WERI-Rb-1 (cell line): ENCODE results near the gene STRN3.
"Not testable (repeated sequence)": the region's sequence is repeated elsewhere in the genome, so short reads cannot be mapped to it uniquely, and the experiment has no call there.

Source experiments
- DNase-seq: peaks from one replicate; pipeline ENCODE4 v3.0.0-alpha.2; 2020
- H3K27ac ChIP-seq: fragments of 250-450 bp; sonication (Bioruptor Pico); 2 replicates; pipeline ENCODE4 v1.5.1; 2020; ENCODE audit warnings: mild to moderate bottlenecking, moderate library complexity
- H3K27me3 ChIP-seq: fragments of 250-450 bp; sonication (Bioruptor Pico); 2 replicates; pipeline ENCODE4 v1.5.1; 2021; ENCODE audit warnings: mild to moderate bottlenecking, low read depth, moderate library complexity; ENCODE audit not compliant: insufficient read depth, severe bottlenecking
- H3K36me3 ChIP-seq: fragments of 250-450 bp; sonication (Bioruptor Pico); 2 replicates; pipeline ENCODE4 v1.5.1; 2020; ENCODE audit warnings: mild to moderate bottlenecking, moderate library complexity
- H3K4me3 ChIP-seq: 2 replicates; pipeline ENCODE4 v1.5.1; 2011; ENCODE audit warnings: low read depth, mild to moderate bottlenecking, control low read depth, low read length
- H3K9me3 ChIP-seq: fragments of 250-450 bp; sonication (Bioruptor Pico); 2 replicates; pipeline ENCODE4 v1.5.1; 2021; ENCODE audit warnings: mild to moderate bottlenecking, moderate library complexity; ENCODE audit not compliant: severe bottlenecking
- CTCF ChIP-seq: IDR thresholded peaks from 2 replicates; pipeline ENCODE4 v1.5.1; 2011; ENCODE audit warnings: low read depth, mild to moderate bottlenecking, control low read depth, inconsistent platforms, low read length

Gene STRN3

GRCh38 chr14:31013841-31014240 lies 12.3 kb downstream of the STRN3 start:
- no peaks in the 10 kb centered on the region for H3K27me3 ChIP-seq
- no peak for TF ChIP-seq CTCF
- no peaks in the 10 kb centered on the region for H3K9me3 ChIP-seq
- H3K27ac ChIP-seq, result no peak overlapping the region
- H3K4me3 ChIP-seq, result no peak overlapping the region
- no peak for DNase-seq
- H3K36me3 ChIP-seq, result peaks cover 13% of the 10 kb centered on the region

DNA sequence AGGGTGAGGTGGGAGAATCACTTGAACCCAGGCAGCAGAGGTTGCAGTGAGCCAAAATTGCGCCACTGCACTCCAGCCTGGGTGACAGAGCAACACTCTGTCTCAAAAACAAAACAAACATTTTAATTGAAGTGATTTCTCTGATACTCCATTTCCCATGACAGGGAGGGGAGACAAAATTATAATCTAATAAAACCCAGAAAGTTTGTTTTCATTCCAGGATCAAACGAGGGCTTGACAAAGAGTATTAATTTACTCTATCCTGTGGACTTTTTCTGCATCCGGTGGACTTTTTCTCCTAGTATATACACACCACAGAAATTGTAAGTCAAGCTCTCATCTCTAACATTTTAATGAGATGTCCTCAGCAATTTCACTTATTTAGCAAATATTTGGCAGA lies 15.2 kb downstream of the STRN3 start:
- no peaks in the 10 kb centered on the region for H3K27me3 ChIP-seq
- DNase-seq, result no peak
- TF ChIP-seq CTCF, result no peak
- peaks cover 8% of the 10 kb centered on the region for H3K36me3 ChIP-seq
- no peaks in the 10 kb centered on the region for H3K9me3 ChIP-seq
- no peak overlapping the region for H3K4me3 ChIP-seq
- H3K27ac ChIP-seq, result no peak overlapping the region

GRCh38 chr14:31009836-31010574 lies 16.2 kb downstream of the STRN3 start:
- DNase-seq, result no peak
- Histone ChIP-seq H3K27ac (no peak overlapping the region), H3K36me3 (peaks cover 15% of the 10 kb centered on the region), H3K4me3 (no peak overlapping the region), H3K27me3 (no peaks in the 10 kb centered on the region), H3K9me3 (no peaks in the 10 kb centered on the region)
- TF ChIP-seq CTCF, result no peak

- no peak overlapping the region for H3K4me3 ChIP-seq
- H3K36me3 ChIP-seq, result peaks cover 17% of the 10 kb centered on the region
- no peaks in the 10 kb centered on the region for H3K27me3 ChIP-seq
- no peak overlapping the region for H3K27ac ChIP-seq
- no peaks in the 10 kb centered on the region for H3K9me3 ChIP-seq
- TF ChIP-seq CTCF, result no peak
- DNase-seq, result no peak
Measured at GRCh38 chr14:31006703-31007102, 19.5 kb downstream of the STRN3 start.

- H3K9me3 ChIP-seq, H3K27ac ChIP-seq, DNase-seq, H3K4me3 ChIP-seq, H3K27me3 ChIP-seq: not testable (repeated sequence)
- peaks cover 16% of the 10 kb centered on the region for H3K36me3 ChIP-seq
Measured at GRCh38 chr14:31004007-31004406, 22.2 kb downstream of the STRN3 start.

DNA sequence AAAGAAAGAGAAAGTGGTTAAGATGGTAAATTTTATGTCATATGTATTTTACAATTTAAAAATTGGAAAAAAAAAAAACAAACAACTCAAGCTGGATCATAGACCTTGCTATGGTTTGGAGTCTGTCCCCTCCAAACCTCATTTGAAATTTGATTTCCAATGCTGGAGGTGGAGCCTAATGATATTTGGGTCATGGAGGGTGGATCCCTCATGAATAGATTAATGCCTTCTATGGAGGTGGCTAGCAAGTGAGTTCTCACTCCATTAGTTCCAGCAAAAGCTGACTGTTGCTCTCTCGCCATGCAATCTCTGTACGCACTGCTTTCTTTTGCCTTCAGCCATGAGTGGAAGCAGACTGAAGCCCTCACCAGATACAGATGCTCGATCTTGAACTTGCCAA lies 22.9 kb downstream of the STRN3 start:
- H3K36me3 ChIP-seq, result peaks cover 16% of the 10 kb centered on the region
- no peak overlapping the region for H3K4me3 ChIP-seq
- no peaks in the 10 kb centered on the region for H3K27me3 ChIP-seq
- no peak for TF ChIP-seq CTCF
- no peak overlapping the region for H3K27ac ChIP-seq
- DNase-seq, result no peak
- H3K9me3 ChIP-seq, result peaks cover 6% of the 10 kb centered on the region
